Activated T-cell treated with anti-CD3 and anti-CD28 coated beads for 4 hours (primary cell): ENCODE results near the gene APOBEC3G.

Experiments
- DNase-seq: peaks from one replicate; pipeline ENCODE4 v3.0.0-alpha.2; 2020

APOBEC3G gene

DNA sequence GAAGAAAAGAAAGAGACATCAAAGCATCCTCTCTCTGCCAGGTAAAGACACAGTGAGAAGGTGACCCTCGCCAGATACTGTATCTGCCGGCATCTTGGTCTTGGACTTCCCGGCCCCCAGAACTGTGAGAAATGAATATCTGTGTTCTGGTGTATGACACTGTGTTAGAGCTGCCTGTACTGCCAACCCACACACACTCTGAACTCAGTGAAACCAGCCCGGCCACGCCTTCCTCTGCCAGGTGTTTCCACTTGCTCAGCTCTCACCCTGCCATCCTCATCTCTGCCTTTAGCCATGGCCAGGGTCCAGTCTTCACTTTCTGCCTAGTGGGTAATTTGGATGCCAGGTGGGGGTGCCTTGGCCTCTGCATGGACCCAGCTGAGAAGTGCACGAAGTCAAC is 51.4 kb downstream of the APOBEC3G start:
- no peak for DNase-seq

- DNase-seq: no peak
These were observed 52.0 kb downstream of the APOBEC3G start for GRCh38 chr22:39129081-39129480.

DNA sequence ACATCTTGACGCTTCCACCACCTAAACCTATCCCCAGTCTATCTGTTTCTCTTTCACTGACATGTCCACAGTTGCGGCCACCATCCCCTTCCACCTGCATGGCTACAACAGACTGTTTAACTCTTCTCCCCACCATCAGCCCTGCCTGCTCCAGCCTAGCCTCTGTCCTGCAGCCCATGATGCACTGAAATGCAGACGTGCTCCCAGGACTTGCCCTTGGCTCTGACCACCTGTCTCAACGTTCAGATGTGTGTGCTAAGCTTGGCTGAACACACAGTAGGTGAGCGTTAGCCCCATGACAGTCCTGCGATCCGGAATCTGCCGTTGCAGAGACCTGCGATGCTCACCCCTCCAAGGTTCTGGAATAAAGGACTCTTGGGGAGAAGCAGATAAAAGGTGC is 52.7 kb downstream of the APOBEC3G start:
- no peak for DNase-seq

DNA sequence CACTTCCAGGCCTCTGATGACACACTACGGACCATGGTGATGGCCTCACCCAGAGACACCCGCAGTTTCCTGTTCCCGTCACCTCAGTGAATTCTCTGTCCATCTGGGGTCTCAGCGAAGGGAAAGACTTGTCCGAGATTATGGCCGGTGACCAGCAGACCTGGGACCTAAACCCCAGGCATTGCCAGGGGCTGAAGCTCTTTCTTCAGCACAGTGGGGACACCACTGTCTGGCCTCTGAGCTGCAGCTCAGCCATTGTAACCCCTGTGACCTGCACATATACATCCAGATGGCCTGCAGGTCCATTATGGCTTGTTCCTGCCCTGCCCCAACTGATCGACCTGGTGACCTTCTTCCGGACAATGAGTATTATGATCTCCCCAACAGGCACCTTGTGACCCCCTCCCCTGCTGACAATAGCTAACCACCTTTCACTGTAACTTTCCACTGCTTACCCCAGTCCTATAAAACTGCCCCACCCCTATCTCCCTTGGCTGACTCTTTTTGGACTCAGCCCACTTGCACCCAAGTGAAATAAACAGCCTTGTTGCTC is 53.2 kb downstream of the APOBEC3G start:
- DNase-seq: no peak

- DNase-seq: no peak
These were observed 54.1 kb downstream of the APOBEC3G start for GRCh38 chr22:39130892-39131855.

GRCh38 chr22:39132281-39132680 is 55.2 kb downstream of the APOBEC3G start:
- DNase-seq: no peak

- DNase-seq: no peak
These were observed 55.9 kb downstream of the APOBEC3G start for GRCh38 chr22:39132871-39133524.

DNA sequence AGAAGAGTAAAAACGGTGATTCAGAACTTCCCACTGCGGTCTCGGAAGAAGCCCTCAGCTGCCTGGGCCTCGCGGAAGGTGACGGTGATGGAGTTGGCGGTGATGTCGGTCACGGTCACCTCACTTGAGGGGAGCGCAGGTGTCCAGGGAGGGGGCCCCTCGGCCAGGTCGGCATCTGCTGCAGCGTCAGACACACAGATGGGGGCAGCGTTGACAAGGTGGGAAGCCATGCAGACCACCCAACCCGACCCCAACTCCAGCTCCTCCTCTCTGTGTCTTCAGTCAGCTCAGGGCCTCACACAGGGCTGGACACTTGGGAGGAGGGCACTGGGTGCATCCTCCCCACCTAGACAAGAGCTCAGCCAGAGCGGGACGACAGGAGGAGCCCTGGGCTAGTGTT is 56.8 kb downstream of the APOBEC3G start:
- DNase-seq: no peak

DNA sequence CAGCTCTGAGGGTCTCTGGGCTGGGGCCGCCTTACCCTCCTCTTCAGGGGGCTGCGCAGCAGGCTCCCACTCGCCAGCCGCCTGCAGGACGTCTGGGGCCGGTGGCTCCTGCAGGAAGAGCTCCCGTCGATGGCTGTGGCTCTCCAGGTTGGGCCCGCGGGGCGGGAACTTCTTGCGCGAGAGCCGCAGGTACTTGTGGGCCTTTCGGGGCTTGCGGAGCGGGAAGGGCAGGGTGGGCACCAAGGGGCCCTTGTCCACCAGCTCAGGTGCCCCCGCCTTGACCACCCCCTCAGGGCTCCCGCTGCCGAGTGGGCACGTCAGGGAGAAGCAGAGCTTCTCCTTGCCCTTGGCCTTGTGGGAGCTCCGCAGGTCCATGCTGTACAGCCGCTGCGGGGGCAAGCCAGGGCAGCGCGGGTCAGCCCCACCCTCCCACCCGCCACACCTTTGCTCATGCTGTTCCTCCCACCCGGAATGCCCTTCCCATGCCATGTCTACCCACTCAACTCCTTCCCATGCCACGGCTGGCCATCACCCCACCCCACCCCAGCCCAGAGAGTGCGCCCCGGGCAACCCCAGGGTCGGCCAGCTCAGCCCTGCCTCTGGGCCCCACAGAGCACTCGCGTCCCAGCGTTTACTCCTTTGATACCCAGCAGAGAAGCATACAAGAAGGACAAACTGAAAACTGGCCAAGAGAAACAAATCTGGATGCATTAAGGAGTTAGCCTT is 57.5 kb downstream of the APOBEC3G start:
- no peak for DNase-seq

- peak; percentile 30 for DNase-seq
These were observed 58.2 kb downstream of the APOBEC3G start for GRCh38 chr22:39135092-39135896.

DNA sequence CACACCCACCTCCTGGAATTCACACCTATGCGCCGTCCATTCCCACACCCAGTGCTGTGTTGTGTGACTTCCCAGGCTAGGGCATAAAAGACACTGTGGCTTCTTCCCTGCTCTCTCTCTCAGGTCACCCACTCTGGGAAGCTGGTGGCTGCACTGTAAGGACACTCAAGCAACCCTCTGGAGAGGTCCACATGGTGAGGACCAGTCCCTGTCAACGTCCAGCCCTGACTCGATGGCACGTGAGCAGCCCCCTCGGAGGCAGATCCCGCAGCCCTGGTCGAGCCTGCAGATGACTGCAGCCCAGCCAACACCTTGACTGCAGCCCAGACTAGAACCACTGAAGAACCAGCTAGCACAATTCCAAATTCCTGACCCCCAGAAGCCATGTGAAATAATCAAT is 59.2 kb downstream of the APOBEC3G start:
- DNase-seq: no peak
